Mesendoderm (in vitro differentiated cells): ENCODE data around the gene HRG.
"Not testable (repeated sequence)": the region's sequence is repeated elsewhere in the genome, so short reads cannot be mapped to it uniquely, and the experiment has no call there.

ENCODE experiments used
- DNase-seq: peaks from one replicate; pipeline ENCODE4 v3.0.0; 2013
- H2AK5ac ChIP-seq: 2 replicates; pipeline ENCODE4 v1.6.1; 2013; ENCODE audit warnings: low read length, inconsistent platforms
- H2BK120ac ChIP-seq: 2 replicates; pipeline ENCODE4 v1.6.1; 2013; ENCODE audit warnings: low read depth, mild to moderate bottlenecking, low read length, moderate library complexity, mixed read lengths
- H2BK15ac ChIP-seq: replicated peaks from 2 replicates; pipeline ENCODE4 v1.6.1; 2013; ENCODE audit warnings: low read depth, mild to moderate bottlenecking, moderate library complexity
- H2BK5ac ChIP-seq: 2 replicates; pipeline ENCODE4 v1.6.1; 2013; ENCODE audit warnings: low read length, inconsistent platforms
- H3K18ac ChIP-seq: 2 replicates; pipeline ENCODE4 v1.6.1; 2013; ENCODE audit warnings: mild to moderate bottlenecking, low read length, mixed read lengths
- H3K23ac ChIP-seq: one replicate; pipeline ENCODE4 v1.6.1; 2013; ENCODE audit warnings: low read length
- H3K27ac ChIP-seq: 2 replicates; pipeline ENCODE4 v1.5.1; 2013; ENCODE audit warnings: low read depth, mild to moderate bottlenecking, inconsistent platforms, low read length, moderate library complexity
- H3K27me3 ChIP-seq: 2 replicates; pipeline ENCODE4 v1.6.1; 2013; ENCODE audit warnings: low read length, control low read depth, mild to moderate bottlenecking, inconsistent platforms; ENCODE audit not compliant: insufficient read depth, poor library complexity
- H3K36me3 ChIP-seq: 2 replicates; pipeline ENCODE4 v1.6.1; 2013; ENCODE audit warnings: low read length, inconsistent platforms; ENCODE audit not compliant: control insufficient read depth, insufficient read depth
- H3K4ac ChIP-seq: one replicate; pipeline ENCODE4 v1.6.1; 2013; ENCODE audit warnings: low read depth, mild to moderate bottlenecking, low read length, moderate library complexity
- H3K4me1 ChIP-seq: 2 replicates; pipeline ENCODE4 v1.6.1; 2013; ENCODE audit warnings: low read depth, low read length, inconsistent platforms; ENCODE audit not compliant: control insufficient read depth
- H3K4me2 ChIP-seq: 2 replicates; pipeline ENCODE4 v1.6.1; 2013; ENCODE audit warnings: low read length
- H3K4me3 ChIP-seq: 2 replicates; pipeline ENCODE4 v1.5.1; 2013; ENCODE audit warnings: mild to moderate bottlenecking, low read length
- H3K56ac ChIP-seq: one replicate; pipeline ENCODE4 v1.6.1; 2013; ENCODE audit warnings: low read length
- H3K79me1 ChIP-seq: 2 replicates; pipeline ENCODE4 v1.6.1; 2013; ENCODE audit warnings: low read length, inconsistent platforms
- H3K79me2 ChIP-seq: 2 replicates; pipeline ENCODE4 v1.6.1; 2013; ENCODE audit warnings: mild to moderate bottlenecking, low read length; ENCODE audit not compliant: control insufficient read depth, insufficient read depth
- H3K9ac ChIP-seq: 2 replicates; pipeline ENCODE4 v1.6.1; 2013; ENCODE audit warnings: low read length, inconsistent platforms
- H4K5ac ChIP-seq: one replicate; pipeline ENCODE4 v1.6.1; 2013; ENCODE audit warnings: low read length
- H4K8ac ChIP-seq: one replicate; pipeline ENCODE4 v1.6.1; 2013; ENCODE audit warnings: low read depth, mild to moderate bottlenecking, control low read depth, low read length, moderate library complexity
- WGBS: extraction: QIAGEN DNeasy Blood & Tissue Kit; methylation state at CpG from one replicate; pipeline ENCODE4 v1.1.7; 2013; ENCODE audit warnings: low lambda C conversion rate, missing lambda C conversion rate; ENCODE audit not compliant: insufficient coverage; ENCODE audit errors: extremely low coverage; 5-methylcytosine and 5-hydroxymethylcytosine counted together

The HRG gene

DNA sequence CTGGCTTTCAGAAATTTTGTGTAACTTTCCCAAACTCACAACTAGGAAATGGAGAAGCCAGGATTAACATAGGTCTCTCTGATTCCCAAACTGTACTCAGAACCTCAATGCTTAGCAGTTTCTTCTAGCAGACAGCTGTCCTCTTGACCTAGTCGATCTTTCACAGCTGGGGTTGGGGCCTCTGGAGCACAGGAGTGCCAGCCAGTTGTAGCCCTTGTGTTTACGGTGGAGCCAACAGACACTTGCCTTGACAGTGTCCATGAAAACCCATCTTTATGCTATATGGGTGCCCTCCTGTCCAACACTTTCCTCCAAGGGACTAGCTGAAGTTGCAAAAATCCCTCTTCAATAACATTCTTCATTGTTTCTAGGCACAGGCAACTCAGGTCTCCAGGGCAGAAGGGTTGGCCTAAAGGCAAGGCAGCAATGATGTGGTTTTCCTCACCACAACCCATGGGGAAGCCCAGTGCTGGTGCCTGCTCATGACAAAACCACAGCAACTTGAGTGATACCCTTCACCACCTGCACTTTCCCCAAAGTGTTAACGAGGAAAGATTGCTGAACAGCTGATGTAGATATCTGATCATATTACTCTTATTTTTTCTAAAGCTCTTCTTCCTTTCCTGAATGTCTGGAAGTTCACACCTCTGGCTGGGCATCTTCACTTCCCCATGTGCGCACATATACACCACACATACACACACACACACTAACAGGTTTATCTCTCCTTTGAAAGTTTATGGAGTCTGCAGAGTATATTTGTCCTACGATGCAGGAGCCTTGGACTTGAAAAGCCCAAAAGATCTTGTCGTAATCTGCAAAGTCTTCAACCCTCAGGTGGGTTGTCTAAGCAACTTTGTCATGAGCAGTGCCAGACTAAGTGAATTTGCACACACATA lies 40.3 kb downstream of the HRG start:
- H3K79me1 ChIP-seq = no peaks in the 10 kb centered on the region
- no peak for DNase-seq
- WGBS = no CpG with 5 or more reads among the region's 6 CpGs

DNA sequence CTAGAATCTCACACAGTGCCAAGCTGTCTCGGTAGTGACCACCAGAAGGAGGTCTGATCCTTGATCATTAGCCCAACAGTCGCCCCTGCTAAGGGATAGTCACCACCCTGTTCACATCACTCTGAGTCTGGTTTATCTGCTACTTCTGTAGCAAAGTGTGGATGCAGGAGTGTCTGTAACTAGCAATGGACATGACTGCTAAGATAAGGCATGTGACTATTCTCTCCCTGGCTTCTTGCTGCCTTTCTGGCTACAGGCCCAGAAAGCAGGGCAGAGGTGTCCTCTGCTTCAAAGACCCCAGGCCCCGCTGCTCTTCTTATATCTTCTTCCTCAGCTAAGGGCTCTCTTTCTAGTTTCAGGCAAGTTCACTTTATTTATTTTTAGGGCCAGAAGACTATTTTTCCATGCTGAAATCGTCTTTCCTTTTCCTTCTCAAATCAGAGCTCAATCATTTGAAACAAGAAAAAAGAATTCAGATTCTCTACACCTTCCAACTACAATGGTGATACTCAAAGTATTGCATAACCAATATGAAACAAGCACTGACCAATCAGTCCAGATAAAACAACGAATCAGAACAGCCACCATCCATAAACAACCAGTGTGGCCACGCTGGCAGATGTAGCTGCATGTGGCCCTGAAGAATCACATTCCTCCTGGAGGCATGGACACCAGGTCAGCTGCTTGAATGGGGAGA lies 43.3 kb downstream of the HRG start:
- H4K5ac ChIP-seq = no peak overlapping the region

More for the DNA sequence above, 40.3 kb downstream of the HRG start:
- Histone ChIP-seq H3K27me3 (no peaks in the 10 kb centered on the region), H3K4me3 (no peak overlapping the region), H3K56ac (no peak overlapping the region), H3K4me1 (no peaks in the 10 kb centered on the region), H4K5ac (no peak overlapping the region), H2BK120ac (no peak overlapping the region), H3K4me2 (no peak overlapping the region), H3K4ac (no peak overlapping the region), H3K79me2 (no peaks in the 10 kb centered on the region), H3K27ac (no peak overlapping the region), H3K18ac (no peak overlapping the region), H3K36me3 (no peaks in the 10 kb centered on the region), H2BK5ac (no peak overlapping the region), H2BK15ac (no peak overlapping the region), H3K23ac (no peak overlapping the region), H2AK5ac (no peak overlapping the region), H4K8ac (no peak overlapping the region), H3K9ac (no peak overlapping the region)

DNA sequence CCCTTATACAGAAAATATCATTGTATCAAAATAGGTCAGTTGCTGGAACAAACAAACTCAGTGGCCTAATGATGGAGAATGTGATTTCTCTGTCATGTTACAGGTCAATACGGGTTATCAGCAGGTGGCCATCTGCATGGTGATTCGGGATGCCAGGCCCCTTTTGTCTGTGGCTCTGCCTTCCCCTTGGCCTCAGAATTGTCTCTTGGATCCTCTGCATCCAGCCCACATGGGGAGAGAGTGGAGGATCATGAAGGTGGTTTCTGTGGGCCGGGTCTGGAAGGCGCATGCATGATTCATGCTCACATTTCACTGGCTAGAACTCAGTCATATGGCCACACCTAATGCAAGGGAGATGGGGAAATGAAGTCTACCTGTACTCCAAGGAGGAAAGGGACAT lies 44.9 kb downstream of the HRG start:
- not testable (repeated sequence) for H3K23ac ChIP-seq, H2AK5ac ChIP-seq, H3K56ac ChIP-seq, DNase-seq, H3K9ac ChIP-seq, H3K27ac ChIP-seq, H3K79me2 ChIP-seq, H2BK5ac ChIP-seq, H3K4me2 ChIP-seq, H3K4me1 ChIP-seq, H4K5ac ChIP-seq, H2BK120ac ChIP-seq, H3K36me3 ChIP-seq, H3K27me3 ChIP-seq, H4K8ac ChIP-seq, H3K4me3 ChIP-seq, H2BK15ac ChIP-seq, H3K4ac ChIP-seq, H3K79me1 ChIP-seq, H3K18ac ChIP-seq
- WGBS = no CpG with 5 or more reads among the region's 4 CpGs

More for the DNA sequence above, 43.3 kb downstream of the HRG start:
- H2BK120ac ChIP-seq = no peak overlapping the region
- H3K27ac ChIP-seq = no peak overlapping the region
- H4K8ac ChIP-seq = no peak overlapping the region
- no CpG with 5 or more reads among the region's 6 CpGs for WGBS
- no peak overlapping the region for H3K4me2 ChIP-seq
- H3K79me1 ChIP-seq = no peaks in the 10 kb centered on the region
- H2BK5ac ChIP-seq = no peak overlapping the region
- no peak overlapping the region for H3K18ac ChIP-seq
- H3K23ac ChIP-seq = no peak overlapping the region
- no peak for DNase-seq
- H3K4me1 ChIP-seq = no peaks in the 10 kb centered on the region
- H3K79me2 ChIP-seq = no peaks in the 10 kb centered on the region
- H3K4ac ChIP-seq = no peak overlapping the region
- no peak overlapping the region for H2AK5ac ChIP-seq
- H2BK15ac ChIP-seq = no peak overlapping the region
- H3K36me3 ChIP-seq = no peaks in the 10 kb centered on the region
- no peak overlapping the region for H3K4me3 ChIP-seq
- no peak overlapping the region for H3K56ac ChIP-seq
- H3K9ac ChIP-seq = no peak overlapping the region
- H3K27me3 ChIP-seq = no peaks in the 10 kb centered on the region

DNA sequence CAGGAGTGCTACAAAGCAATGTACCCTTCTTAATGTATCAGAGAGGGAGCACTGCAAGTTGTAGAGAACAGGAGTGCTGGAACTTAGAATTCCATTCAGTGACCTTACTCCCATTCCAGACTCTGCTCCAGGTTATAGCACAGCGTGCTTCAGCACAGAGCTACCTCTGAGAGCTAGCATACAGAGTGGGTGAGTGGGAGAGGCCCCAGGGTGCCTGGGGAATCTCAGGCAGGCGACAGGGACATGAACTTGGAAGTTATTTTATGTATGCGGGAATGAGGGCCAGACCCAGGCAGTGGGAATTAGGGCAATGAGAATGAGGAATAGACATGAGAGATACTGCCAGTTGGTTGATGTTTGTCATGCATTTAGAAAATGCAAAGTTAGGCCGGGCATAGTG lies 47.7 kb downstream of the HRG start:
- no peak overlapping the region for H4K8ac ChIP-seq
- H3K18ac ChIP-seq = no peak overlapping the region
- H3K23ac ChIP-seq = no peak overlapping the region
- H2BK5ac ChIP-seq = no peak overlapping the region
- H3K79me1 ChIP-seq = no peaks in the 10 kb centered on the region
- H3K4me1 ChIP-seq = no peaks in the 10 kb centered on the region
- H3K4me2 ChIP-seq = no peak overlapping the region
- H3K4ac ChIP-seq = no peak overlapping the region
- H3K27me3 ChIP-seq = no peaks in the 10 kb centered on the region
- no peak overlapping the region for H3K9ac ChIP-seq
- H2AK5ac ChIP-seq = no peak overlapping the region
- H3K79me2 ChIP-seq = no peaks in the 10 kb centered on the region
- no peak overlapping the region for H2BK120ac ChIP-seq
- no peaks in the 10 kb centered on the region for H3K36me3 ChIP-seq
- H3K4me3 ChIP-seq = no peak overlapping the region
- H3K56ac ChIP-seq = no peak overlapping the region
- no CpG with 5 or more reads among the region's 4 CpGs for WGBS
- DNase-seq = no peak
- H4K5ac ChIP-seq = no peak overlapping the region
- H3K27ac ChIP-seq = no peak overlapping the region
- H2BK15ac ChIP-seq = no peak overlapping the region

DNA sequence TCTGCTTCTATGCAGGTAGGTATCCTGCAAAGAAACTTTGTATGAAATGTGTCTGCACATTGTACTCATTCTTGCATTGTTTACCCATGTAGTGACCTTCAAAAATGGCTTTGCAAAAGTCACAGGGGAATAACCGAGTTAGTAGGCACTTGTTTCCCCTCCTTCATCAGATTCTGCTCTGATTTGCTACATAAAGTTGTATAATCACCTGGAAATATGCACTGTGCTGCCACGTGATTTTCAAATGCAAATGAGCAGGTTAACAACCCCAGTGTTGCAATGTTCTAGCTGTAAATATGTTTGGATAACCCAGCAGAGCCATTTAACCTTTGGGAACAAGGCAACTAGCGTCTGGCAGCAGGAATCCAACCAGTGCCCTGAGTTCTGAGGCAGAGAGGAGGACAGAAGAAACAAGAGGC lies 51.2 kb downstream of the HRG start, which contains the start of gene KNG1:
Gene KNG1, plus strand, starts transcription at position 321 of the 419 bp plus-strand sequence. CDS start 184 bp downstream, outside the sequence.
- no peak within 1 kb of the TSS for H3K4me2 ChIP-seq
- H2BK5ac ChIP-seq = no peak within 1 kb of the TSS
- H3K23ac ChIP-seq = no peak within 1 kb of the TSS
- H3K79me1 ChIP-seq = no peaks in the 10 kb centered on the region
- no peak within 1 kb of the TSS for H2BK120ac ChIP-seq
- no peak within 1 kb of the TSS for H3K4me3 ChIP-seq
- no peak for DNase-seq
- H3K36me3 ChIP-seq = no peaks in the 10 kb centered on the region
- no peak within 1 kb of the TSS for H4K5ac ChIP-seq
- no CpG with 5 or more reads among the region's 3 CpGs for WGBS
- H3K4me1 ChIP-seq = no peaks in the 10 kb centered on the region
- no peak within 1 kb of the TSS for H3K27ac ChIP-seq
- H3K4ac ChIP-seq = no peak within 1 kb of the TSS
- H3K9ac ChIP-seq = no peak within 1 kb of the TSS
- no peak within 1 kb of the TSS for H4K8ac ChIP-seq
- no peak within 1 kb of the TSS for H2BK15ac ChIP-seq
- no peak within 1 kb of the TSS for H3K18ac ChIP-seq
- H2AK5ac ChIP-seq = no peak within 1 kb of the TSS
- H3K56ac ChIP-seq = no peak within 1 kb of the TSS
- H3K79me2 ChIP-seq = no peaks in the 10 kb centered on the region
- H3K27me3 ChIP-seq = no peaks in the 10 kb centered on the region
